NCI-H187 treated with DMSO at 0.1 percent for 48 hours (cell line): Measurements from ENCODE around the gene CEP295NL.
"Not testable (repeated sequence)": the region's sequence is repeated elsewhere in the genome, so short reads cannot be mapped to it uniquely, and the experiment has no call there.

Experiments
- DNase-seq: peaks from one replicate; lab custom pipeline; 2025; lab: John Stamatoyannopoulos, UW

Gene CEP295NL

DNA sequence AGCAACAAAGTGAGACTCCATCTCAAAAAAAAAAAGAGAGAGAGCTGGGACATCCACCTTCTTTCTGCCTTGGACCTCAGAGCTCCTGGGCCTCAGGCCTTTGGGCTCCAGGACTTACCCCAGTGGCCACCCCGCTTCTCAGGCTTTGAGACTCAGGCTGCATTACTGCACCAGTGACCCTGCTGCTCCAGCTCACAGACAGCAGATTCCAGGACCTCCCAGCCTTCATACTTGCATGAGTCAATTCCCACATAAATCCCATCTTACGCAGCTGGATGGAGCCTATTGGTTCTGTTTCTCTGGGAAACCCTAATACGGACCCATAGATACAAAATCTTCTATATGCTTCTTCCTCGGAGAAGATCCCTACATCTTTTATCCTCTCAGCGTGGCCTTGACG is 2.1 kb upstream of the CEP295NL start:
- no peak for DNase-seq

DNA sequence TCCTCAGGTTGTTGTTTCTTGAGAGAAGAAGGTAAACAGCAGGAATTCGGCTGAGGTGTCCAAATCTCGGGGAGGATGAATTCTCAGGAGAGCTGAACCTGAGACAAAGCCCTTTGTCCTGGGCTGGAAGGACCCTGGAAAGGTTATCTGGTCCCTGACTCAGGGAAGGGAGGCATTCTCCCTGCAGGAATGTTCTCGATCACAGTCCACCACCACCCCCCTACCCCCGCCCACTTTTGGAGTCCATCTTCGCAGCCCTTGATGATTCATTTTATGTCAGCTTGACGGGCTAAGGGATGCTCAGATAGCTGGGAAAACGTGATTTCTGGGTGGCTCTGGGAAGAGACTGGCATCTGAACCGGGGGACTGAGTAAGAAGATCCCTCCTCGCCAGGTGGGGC is 1.4 kb upstream of the CEP295NL start:
- DNase-seq, result no peak

DNA sequence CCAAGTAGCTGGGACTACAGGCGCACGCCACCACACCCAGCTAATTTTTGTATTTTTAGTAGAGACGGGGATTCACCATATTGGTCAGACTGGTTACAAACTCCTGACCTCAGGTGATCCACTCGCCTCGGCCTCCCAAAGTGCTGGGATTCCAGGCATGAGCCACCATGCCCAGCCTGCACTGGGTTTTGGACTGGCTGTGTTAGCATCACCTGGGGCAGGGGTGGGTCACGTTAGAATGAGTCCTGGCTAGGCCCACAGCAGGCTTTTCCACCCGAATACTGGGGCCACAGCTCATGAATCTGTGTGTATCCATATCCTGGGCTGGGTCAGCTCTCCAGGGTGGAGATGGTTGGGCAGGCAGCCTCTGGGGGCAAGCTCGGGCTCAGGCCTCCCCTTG is 770 bp downstream of the CEP295NL start:
- DNase-seq, result not testable (repeated sequence)

DNA sequence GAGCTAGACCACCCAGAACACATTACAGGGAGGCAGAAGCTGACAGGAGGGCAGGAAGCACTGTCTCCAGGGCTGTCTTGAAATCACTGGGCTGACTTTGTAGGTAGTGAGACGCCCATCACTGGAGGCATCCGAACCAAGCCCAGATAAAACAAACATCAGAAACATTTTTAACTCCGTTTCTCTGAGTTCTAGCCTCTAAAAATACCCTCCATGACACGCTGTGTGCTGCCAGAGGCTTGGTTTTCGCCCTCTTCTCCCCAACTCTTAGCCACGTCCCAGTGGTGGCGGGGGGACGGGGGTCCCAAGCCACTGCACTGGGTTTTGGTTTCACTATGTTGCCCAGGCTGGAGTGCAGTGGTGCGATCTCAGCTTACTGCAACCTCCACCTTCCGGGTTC is 1.2 kb downstream of the CEP295NL start:
- no peak for DNase-seq

DNA sequence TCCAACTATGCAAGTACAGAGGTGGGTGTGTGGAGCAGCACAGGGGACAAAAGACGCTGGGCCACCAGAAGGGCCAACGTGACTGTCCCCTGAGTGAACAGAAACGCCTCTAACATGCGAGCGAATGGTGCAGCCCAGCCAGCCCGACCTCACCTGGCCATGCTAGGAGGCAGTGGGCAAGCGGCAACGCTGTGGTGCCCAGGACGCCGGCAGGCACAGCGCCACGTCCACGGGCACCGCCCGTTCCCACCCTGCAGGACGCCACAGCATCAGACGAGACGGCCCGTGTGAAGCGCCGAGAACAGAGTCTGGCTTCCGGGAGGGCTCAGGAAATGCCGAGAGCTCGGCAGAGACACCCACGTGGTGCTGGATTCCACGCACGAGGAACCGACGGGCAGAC is 2.2 kb downstream of the CEP295NL start:
- no peak for DNase-seq

DNA sequence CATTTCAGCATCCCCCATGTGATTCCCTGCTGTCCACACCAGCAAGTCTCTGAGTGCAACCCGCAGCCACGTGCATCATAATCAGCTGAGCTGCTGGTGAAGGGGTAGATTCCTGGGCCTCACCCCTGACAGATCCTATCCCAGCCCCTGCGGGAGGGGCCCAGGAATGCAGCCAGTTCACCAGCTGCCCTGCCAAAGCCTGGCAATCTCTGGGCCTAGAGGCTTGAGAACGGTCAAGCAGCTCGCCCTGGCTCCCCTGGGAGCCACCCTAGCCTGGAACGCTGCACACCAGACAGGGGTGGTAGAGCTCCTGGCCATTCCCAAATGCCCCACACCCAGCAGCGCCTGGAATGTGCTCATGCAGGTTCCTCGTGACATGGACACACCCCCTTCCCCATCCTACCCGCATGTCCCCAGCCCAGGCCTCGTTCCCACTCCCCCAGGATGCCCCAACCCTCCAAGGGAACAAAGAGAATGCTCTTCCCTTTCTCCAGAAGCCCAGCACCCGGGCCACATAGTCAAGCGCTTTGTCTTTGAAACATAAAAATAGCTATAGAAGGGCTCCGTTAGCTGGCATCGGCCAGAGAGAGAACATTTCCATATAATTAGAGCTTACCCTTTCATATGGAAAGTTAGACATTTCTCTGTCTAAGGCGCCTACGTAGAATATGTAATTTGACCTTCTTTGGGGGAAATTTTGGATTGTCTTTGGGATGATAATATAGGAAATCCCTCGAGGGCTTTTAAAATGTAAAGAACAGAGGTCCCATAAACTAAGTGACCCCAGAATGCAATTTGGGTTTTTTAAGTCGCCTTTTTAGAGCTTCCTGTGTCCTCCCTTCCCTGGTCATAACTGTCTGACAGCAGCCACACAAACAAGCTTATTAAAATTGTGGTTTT is 3.4 kb downstream of the CEP295NL start:
- DNase-seq, result no peak

DNA sequence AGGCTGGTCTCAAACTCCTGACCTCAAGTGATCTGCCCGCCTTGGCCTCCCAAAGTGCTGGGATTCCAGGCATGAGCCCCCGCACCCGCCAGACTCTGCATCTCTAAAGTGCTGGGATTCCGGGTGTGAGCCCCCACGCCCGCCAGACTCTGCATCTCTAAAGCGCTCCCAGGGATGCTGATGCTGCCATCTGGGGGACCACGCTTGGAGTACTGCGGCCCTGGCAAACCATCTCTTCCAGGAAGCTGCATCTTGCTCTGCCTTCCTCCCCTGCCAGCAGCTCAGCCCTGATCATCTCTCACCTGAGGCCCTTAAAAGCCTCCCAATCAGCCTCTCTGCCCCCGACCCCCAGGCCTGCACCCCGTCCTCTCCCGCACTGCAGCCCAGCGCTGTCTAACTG is 4.1 kb downstream of the CEP295NL start:
- DNase-seq, result no peak

DNA sequence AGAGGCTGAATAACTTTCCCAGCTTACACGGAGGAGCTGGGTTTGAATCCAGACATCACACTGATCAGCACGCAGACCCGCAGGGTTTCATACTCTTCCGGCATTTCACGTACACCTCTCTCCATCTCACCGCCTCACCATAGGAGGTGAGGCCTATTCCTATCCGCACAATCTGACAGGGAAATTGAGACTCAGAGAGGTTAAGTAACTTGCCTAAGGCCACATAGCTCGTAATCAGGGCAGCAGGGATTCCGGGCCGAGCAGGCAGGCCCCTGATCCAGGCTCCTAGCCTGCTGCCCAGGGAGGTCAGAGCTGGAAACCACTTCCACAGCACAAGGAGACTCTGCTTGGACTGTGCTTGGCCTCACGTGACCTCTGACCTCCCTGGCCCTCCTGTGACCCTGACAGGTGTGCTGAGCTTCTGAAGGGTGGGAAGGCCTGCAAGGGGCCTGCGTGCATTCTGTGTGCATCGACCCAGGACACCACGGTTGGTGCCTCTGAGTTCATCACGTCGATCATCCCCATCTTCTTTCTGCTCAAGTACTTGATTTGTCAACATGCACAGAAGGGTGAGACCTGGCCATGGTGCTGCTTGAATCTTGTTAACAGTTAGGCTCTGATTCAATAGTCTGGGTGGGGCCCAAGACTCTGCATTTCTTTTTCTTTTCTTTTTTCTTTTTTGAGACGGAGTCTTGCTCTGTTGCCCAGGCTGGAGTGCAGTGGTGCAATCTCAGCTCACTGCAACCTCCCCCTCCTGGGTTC is 4.7 kb downstream of the CEP295NL start:
- DNase-seq, result no peak

DNA sequence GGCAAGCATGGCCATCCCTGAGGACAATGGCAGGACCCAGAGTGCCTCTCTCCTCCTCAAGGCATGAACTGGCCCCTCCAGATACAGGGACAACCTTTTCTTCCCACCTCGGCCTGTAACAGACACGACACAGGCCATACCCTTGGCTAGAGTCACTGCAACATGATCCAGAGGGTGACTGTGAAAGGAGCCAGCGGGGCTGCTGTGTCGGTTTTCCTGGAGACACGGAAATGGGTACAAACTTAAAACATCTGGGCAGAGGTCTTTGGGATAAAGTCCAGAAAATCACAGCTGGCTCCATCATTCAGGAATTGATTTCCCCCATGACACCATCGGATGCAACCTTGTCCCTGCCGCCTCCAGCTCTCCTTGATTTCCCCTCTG is 5.3 kb downstream of the CEP295NL start:
- DNase-seq, result no peak

DNA sequence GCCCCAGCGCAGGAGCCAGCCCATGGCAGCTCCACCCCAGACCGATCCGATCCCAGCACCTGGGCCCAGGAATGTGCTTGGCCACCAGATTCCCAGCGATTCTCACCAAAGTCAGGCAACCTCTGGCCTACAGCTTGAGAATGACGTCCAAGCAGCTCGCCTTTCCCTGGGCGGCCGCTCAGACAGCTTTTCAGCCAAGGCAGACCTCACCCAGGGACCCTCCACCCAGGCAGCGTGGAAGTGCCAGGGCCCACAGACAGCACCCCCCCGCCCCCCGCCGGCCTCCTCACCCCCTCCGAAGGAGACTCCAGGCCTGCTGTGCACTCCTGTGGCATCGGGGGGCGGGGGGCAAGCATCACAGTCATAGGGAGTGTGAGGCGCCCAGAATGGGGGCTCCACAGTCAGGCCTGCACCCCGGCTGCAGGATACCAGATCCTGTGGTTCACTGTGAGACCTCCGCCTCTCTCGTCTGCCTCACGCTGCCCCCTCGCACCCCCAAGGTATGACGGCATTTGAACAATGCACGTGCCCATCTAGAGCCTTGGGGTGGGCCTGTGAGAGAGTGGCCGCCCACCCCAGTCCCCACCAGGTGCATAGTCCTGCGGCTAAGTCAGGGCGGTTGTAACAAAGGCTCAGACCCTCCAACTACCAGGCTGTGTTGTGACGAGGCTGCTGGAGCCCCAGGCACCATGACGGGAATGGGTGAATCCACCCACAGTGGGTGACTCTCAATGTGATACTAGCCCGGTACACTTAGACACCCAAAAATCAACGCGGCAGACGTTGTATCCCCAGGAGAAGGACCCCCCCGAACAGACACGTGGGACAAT is 6.0 kb downstream of the CEP295NL start:
- no peak for DNase-seq

DNA sequence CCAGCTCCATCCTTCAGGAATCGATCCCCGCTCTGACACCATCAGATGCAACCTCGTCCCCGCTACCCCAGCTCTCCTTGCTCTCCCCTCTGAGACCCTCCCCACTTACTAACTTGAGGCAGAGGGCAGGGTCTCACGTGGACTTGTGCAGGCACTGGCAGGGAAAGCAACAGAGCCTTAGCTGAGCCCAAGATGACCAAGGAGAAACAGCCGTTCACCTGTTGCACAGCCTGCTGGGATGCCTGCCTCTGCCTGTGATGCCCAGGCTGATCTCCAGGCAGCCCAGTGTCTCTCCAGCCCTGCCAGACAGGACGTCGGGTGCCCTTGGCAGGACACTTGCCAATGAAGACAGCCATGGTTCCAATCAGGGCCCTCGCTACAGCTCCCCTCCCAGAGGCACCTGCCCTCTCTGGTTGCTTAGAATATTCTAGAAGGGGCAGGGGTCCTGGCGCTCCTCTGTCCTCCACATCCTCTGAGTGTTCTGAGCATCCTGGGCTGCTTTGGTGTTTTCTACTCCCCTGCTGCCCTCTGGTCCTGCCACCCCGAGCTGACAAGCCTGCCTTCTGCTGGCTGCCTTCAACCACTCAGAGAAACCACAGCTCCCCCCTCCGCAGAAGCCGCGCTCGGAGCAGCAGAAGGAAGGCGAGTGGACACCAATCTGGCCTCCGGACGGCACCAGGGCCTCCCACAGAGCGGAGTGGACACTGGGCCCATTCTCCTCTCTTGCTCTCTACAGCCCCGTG is 6.7 kb downstream of the CEP295NL start:
- no peak for DNase-seq

DNA sequence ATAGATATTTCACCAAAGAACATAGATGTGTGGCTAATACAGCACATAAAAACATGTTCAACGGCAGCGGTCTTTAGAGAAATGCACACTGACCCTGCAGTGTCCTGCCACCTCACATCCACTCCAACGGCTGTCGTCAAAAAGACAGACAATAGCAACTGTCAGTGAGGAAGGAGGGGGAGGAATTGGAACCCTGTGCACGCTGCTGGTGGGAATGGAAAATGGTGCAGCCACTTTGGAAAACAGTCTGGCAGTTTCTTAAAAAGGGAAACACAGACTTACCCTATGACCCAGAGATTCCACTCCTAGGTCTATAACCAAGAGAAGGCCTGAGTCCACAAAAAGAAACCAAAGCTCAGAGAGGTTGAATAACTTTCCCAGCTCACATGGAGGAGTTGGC is 7.7 kb downstream of the CEP295NL start:
- DNase-seq, result no peak

DNA sequence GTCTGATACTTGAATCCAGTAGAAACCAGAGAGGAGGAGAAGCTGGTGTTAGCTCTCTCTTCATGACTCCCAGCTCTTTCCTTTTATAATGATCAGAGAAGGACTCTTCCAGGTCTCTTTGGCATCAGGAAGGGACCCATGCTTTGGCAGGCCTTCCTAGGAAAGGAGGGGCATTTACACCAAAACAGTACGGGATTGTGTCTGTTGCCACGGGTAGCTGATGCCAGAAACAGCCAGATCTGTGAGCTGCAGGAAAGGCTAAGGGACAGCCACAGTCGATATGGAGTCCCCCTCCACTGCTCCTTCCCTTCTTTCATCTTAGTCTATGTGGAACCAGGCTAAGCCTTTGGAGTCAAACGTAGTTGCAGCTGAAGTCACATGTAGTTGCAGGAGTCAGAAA is 9.3 kb downstream of the CEP295NL start:
- no peak for DNase-seq

DNA sequence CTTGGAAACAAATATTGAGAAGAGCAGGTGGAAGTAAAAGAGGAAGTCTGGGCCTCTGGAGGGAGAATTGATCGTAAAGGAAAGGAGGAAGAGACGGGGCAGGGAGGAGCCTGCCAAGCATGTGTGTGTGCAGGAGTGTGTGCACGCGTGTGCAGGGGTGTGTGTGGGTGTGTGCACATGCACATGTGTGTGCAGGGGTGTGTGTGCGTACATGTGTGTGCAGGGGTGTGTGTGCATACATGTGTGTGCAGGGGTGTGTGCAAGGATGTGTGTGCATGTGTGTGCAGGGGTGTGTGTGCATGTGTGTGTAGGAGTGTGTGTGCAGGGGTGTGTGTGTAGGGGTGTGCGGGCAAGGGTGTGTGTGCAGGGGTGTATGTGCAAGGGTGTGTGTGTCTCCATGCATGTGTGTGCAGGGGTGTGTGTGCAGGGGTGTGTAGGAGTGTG is 10.0 kb downstream of the CEP295NL start:
- no peak for DNase-seq

DNA sequence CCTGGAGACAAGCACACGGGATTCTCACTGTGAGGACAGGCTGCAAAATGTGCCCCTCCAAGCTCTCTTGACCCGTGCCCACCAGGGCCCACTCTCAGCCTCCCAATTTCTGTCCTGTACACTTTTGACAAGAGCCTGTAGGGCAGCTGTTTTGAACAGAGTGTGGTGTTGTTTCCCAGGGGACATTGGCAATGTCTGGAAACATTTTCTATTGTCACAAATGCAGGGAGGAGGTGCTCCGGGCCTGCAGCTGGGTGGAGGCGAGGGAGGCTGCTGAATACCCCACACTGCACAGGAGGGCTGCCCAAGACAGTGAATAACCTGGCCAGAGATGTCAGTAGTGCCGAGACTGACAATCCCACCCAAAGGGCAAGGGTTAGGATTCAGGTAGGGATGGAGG is 10.5 kb downstream of the CEP295NL start:
- no peak for DNase-seq

DNA sequence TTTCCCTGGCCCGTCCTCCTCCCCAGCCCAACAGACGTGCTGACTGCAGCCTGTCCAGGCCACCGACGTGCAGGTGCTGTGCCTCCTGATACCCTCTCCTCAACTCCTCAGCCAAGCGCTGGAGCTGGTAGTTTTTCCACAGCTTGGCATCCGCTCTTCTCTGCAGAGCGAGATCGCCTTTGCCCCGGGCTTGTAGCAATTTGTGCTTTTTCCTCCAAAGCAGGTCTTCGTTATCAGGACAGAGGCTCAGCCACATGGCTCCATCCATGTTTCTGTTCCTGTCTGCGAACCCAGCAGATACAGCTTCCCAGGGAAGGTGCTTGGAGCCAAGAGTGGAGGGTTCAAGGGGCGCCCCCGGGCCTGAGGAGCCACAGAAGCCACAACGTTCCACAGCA is 10.9 kb downstream of the CEP295NL start:
- DNase-seq, result no peak

DNA sequence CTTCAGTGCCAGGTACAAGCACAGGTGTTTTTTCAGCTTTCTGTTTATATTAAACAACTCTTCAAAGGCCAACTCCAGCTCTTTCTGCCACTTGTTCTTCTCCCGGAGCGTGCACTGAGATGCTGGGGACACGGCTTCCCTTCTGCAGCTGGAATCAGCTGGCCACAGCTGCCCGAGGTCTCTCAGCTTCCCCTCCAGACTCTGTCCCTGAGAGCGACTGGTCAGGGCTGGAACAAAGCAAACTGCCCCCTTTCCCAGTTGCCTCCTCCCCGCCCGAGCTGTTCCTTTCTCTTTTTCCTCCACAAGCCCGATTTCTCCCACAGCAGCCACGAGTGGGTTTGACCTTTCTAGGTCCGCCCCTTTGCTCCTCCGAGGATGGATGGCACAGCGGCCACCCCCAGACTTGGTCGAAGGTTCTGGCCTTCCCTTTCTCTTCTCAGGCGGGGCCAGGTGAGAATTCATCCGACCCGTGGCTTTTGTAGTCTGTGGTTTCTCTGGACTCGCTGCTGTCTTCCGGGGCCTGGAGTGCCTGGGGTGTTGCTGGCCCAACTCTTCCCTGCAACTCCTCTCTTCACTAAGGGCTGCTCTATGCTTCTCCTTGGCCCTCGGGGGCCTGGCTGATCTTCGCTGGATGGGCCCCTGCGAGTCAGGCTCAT is 11.5 kb downstream of the CEP295NL start:
- DNase-seq, result no peak

DNA sequence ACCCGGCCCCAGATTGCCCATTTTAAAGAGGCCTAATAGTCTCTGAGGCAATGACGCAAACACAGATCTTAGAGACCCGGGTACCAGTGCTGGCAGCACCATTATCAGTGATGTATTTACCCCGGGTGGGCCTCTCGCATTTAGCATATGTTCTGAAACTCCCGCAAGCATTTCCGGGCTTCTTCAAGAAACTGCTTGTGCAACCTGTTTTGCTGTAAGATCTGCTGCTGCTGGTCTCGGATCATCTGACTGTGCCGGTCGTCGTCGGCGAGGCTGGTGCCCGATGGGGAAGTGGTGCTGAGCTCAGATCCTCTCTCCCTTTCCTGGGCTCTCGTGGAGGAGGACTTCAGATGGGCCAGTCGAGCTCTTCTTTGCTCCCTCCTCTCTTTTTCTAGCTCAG is 12.5 kb downstream of the CEP295NL start:
- DNase-seq, result no peak

DNA sequence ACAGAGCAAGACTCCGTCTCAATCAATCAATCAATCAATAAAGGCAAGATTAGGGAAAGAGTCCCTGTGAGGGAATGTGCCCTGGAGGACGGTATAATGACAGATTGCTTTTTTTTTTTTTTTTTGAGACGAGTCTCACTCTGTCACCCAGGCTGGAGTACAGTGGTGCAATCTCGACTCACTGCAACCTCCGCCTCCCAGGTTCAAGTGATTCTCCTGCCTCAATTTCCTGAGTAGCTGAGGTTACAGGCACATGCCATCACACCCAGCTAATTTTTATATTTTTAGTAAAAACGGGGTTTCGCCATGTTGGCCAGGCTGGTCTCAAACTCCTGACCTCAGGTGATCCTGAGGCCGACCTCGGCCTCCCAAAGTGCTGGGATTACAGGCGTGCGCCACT is 12.9 kb downstream of the CEP295NL start:
- DNase-seq, result not testable (repeated sequence)

DNA sequence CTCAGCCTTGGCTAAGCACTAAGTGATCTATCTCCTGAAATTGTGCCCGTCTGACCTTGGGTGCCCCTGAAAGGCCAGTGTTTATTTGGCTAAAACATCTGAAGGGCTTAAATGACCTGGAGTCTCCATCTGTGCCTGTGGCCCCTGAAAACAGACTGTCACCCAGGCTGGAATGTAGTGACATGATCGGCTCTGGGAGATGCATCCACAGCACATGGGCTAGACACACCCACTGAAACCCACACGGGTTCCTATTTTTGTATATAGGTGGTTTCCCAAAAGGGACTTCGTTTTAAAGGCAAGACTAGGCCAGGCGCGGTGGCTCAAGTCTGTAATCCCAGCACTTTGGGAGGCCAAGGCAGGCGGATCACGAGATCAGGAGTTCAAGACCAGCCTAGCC is 13.5 kb downstream of the CEP295NL start:
- no peak for DNase-seq

DNA sequence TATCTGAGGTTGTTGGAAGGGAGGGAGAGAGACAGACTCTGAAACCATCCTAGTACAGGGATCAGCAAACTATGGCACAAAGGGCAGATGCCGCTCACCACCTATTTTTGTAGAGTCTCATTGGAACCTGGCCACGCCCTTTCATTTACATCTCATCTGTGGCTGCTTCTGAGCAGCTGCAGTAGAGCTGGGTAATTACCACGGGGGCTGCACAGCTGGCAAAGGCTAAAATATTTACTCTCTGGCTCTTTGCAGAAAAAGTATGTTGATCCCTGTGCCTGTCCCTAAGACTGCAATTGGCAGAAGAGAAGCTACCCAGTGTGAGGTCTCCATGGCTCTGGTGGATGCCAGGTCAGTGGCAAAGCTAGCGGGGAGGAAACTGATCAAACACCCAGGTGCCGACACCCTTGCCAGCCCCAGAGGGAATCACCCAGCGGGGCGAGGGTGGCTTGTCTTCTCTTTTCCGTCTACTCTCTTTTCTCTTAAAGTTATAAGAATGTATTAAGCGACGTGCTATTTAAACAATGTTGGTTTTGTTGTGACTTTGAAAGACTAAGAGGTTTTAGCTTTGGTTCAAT is 14.0 kb downstream of the CEP295NL start:
- no peak for DNase-seq
